Measurements from ENCODE around the gene LRRC18. TPM values are rescaled to one million over a fixed set of nuclear protein-coding genes. Genes with fewer than 3 reads are reported as not detected.

LRRC18 gene
- polyA plus RNA-seq, 2 donors: not detected

DNA sequence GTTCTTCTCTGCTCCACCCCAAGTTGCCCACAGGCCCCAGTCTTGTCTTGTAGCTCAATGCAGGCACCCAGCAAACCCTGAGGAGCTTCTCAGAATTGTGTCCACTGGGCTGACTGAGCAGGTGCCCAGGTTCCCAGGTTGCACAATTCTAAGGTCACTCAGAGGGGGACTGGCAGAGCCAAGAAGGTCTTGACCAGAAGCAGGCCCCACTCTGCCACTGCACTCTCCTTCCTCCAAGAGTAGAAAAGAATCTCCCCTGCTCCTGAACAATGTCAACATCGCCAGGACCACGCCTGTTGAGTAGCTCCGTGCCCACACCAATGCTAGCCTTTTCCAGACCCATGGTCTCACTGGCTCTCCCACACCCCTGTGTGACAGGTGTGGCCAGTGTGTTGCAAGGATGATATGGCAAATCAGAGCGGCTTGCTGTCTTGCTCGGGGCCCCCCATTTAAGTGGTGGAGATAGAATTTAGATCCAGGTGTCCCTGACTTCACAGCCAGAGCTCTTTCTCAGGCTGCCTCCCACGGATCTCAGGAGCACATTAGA lies 577 bp downstream of the LRRC18 start:
- H3K9me3 ChIP-seq (ENCODE audit: control insufficient read depth in 2 of 2, insufficient read depth in 1 of 2, low read depth in 1 of 2, low read length in 1 of 2): peaks cover 0 to 2% of the 10 kb centered on the region in 2 donors
- 70 to 75% methylated on average over 6 of the region's 6 CpGs for WGBS, 2 donors

DNA sequence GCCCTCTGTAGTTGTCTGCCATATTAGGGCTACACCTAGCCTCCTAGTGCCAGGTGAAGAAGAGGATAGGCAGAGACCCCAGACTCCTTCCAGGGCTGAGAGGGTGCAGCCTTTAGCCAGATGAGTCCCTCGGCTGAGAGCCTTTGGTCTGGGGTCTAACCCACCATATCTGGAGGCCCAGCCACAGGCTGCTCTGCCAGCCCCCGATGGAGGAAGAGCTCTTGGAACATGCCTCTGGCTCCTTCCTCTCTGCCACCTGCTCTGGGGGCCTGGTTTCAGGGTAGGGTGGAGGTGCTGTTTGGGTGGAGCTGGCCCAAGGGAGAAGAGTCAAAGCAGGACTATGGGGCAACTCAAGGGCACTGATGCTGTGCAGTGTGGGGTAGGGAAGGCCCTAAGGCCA lies 1.4 kb downstream of the LRRC18 start:
- no peak overlapping the region for H3K27ac ChIP-seq (ENCODE audit: low read depth in 2 of 2, low read length in 1 of 2)
- H3K4me1 ChIP-seq (ENCODE audit: control insufficient read depth in 2 of 2, insufficient read depth in 2 of 2, low read length in 1 of 2): peaks cover 0 to 2% of the 10 kb centered on the region in 2 donors
- peaks cover 0 to 2% of the 10 kb centered on the region in 2 donors for H3K9me3 ChIP-seq (ENCODE audit: control insufficient read depth in 2 of 2, insufficient read depth in 1 of 2, low read depth in 1 of 2, low read length in 1 of 2)
- H3K4me3 ChIP-seq (ENCODE audit: low read depth in 1 of 2, low read length in 2 of 2): no peak overlapping the region
- 86 to 89% methylated on average over 2 of the region's 2 CpGs for WGBS, 2 donors
- H3K27me3 ChIP-seq (ENCODE audit: control insufficient read depth in 1 of 2, insufficient read depth in 2 of 2, low read length in 2 of 2): no peaks in the 10 kb centered on the region
- H3K36me3 ChIP-seq (ENCODE audit: control insufficient read depth in 2 of 2, insufficient read depth in 2 of 2, low read length in 1 of 2): no peaks in the 10 kb centered on the region

More for the DNA sequence above, 577 bp downstream of the LRRC18 start:
- Histone ChIP-seq H3K4me1 (ENCODE audit: control insufficient read depth in 2 of 2, insufficient read depth in 2 of 2, low read length in 1 of 2) (peaks cover 0 to 2% of the 10 kb centered on the region in 2 donors), H3K4me3 (ENCODE audit: low read depth in 1 of 2, low read length in 2 of 2) (no peak overlapping the region), H3K27ac (ENCODE audit: low read depth in 2 of 2, low read length in 1 of 2) (no peak overlapping the region), H3K27me3 (ENCODE audit: control insufficient read depth in 1 of 2, insufficient read depth in 2 of 2, low read length in 2 of 2) (no peaks in the 10 kb centered on the region), H3K36me3 (ENCODE audit: control insufficient read depth in 2 of 2, insufficient read depth in 2 of 2, low read length in 1 of 2) (no peaks in the 10 kb centered on the region)

DNA sequence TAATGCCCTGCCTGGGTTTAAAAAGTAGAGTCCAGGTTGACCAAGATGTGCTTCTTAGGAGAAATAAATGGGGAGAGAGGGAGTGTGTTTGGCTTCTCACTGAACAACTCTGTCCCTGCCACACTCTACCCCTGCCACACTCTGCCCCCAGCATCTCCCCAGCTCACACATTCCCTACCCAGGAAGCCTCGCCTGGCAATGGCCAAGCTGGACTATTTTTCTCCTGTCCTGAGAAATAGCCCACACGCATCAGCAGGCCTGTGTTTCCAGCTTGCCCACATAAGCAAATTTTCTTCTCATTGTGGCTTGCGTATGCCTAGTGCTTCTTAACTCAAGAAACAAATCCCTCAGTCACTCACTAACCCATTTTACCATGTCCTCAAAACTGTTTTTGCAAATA lies 1.8 kb downstream of the LRRC18 start:
- no peak overlapping the region for H3K27ac ChIP-seq (ENCODE audit: low read depth in 2 of 2, low read length in 1 of 2)
- H3K27me3 ChIP-seq (ENCODE audit: control insufficient read depth in 1 of 2, insufficient read depth in 2 of 2, low read length in 2 of 2): no peaks in the 10 kb centered on the region
- peaks cover 0 to 2% of the 10 kb centered on the region in 2 donors for H3K4me1 ChIP-seq (ENCODE audit: control insufficient read depth in 2 of 2, insufficient read depth in 2 of 2, low read length in 1 of 2)
- H3K36me3 ChIP-seq (ENCODE audit: control insufficient read depth in 2 of 2, insufficient read depth in 2 of 2, low read length in 1 of 2): no peaks in the 10 kb centered on the region
- whole genome bisulfite sequencing, 2 donors: 94 to 95% methylated on average over 3 of the region's 3 CpGs
- peaks cover 0 to 2% of the 10 kb centered on the region in 2 donors for H3K9me3 ChIP-seq (ENCODE audit: control insufficient read depth in 2 of 2, insufficient read depth in 1 of 2, low read depth in 1 of 2, low read length in 1 of 2)
- H3K4me3 ChIP-seq (ENCODE audit: low read depth in 1 of 2, low read length in 2 of 2): no peak overlapping the region

DNA sequence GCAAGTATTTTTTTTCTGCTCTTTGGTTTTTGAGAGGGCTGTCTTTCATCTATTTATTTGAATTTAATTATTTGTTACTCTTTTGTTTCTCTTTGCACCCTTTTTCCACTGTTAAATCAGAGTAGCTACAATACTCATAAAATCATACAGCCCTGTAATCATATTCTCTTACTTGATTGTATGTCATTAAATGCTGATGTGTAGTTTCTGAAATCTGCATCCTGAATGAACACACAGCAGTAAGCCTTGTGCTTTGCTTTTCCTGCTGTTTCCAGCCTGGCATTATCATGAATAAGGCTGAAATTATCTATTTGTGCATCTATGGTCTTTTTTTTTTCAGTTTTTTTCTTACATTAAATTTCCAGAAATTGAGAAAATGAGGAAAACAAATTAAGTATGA lies 4.1 kb downstream of the LRRC18 start:
- Histone ChIP-seq H3K27me3 (ENCODE audit: control insufficient read depth in 1 of 2, insufficient read depth in 2 of 2, low read length in 2 of 2) (no peaks in the 10 kb centered on the region), H3K9me3 (ENCODE audit: control insufficient read depth in 2 of 2, insufficient read depth in 1 of 2, low read depth in 1 of 2, low read length in 1 of 2) (peaks cover 0 to 2% of the 10 kb centered on the region in 2 donors), H3K27ac (ENCODE audit: low read depth in 2 of 2, low read length in 1 of 2) (no peak overlapping the region)

DNA sequence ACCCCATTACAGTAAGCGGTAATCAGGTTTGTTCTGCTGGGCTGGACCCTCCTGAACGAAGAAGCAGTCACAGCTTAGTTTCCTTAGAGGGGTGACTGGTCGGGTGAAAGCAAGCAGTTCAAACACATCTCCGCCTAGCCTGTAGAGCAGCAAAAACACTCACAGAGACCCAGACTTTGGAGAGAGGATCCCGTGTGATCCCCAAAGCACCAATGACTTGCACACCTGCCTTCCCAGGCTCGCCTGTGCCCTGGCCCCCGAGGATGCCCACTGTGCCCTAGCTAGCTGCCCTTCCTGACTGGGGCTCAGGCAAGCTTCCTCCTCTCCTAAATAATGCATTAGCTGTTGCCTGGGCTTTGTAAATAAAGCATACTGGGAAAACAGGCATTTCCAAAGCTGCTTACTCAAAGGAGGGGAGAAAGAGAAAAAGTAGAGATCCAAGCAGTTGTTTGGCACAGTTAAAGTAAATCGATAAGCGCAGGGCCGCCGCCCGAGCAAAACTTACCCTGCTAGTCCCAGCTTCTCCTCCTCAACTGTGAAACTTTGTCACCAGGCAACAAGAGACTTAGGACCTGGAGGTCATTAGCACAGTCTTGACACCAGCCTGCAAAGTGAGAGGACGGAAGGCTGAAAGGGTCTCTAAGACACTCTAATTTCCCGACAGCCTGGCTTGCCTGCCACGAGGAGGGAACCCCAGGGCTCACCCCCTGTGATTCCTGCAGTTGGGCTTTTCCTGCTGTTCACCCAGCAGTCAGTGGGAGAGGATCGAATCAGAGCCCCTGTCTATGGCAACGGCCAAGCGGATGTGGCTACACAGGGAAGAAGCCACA lies 4.8 kb downstream of the LRRC18 start:
- Histone ChIP-seq H3K4me3 (ENCODE audit: low read depth in 1 of 2, low read length in 2 of 2) (no peak overlapping the region), H3K4me1 (ENCODE audit: control insufficient read depth in 2 of 2, insufficient read depth in 2 of 2, low read length in 1 of 2) (peaks cover 0 to 2% of the 10 kb centered on the region in 2 donors), H3K27ac (ENCODE audit: low read depth in 2 of 2, low read length in 1 of 2) (no peak overlapping the region), H3K27me3 (ENCODE audit: control insufficient read depth in 1 of 2, insufficient read depth in 2 of 2, low read length in 2 of 2) (no peaks in the 10 kb centered on the region), H3K9me3 (ENCODE audit: control insufficient read depth in 2 of 2, insufficient read depth in 1 of 2, low read depth in 1 of 2, low read length in 1 of 2) (peaks cover 0 to 2% of the 10 kb centered on the region in 2 donors), H3K36me3 (ENCODE audit: control insufficient read depth in 2 of 2, insufficient read depth in 2 of 2, low read length in 1 of 2) (no peaks in the 10 kb centered on the region)
- WGBS, 2 donors: 56 to 64% methylated on average over 18 of the region's 18 CpGs

More for the DNA sequence above, 4.1 kb downstream of the LRRC18 start:
- Histone ChIP-seq H3K4me1 (ENCODE audit: control insufficient read depth in 2 of 2, insufficient read depth in 2 of 2, low read length in 1 of 2) (peaks cover 0 to 2% of the 10 kb centered on the region in 2 donors), H3K36me3 (ENCODE audit: control insufficient read depth in 2 of 2, insufficient read depth in 2 of 2, low read length in 1 of 2) (no peaks in the 10 kb centered on the region), H3K4me3 (ENCODE audit: low read depth in 1 of 2, low read length in 2 of 2) (no peak overlapping the region)

DNA sequence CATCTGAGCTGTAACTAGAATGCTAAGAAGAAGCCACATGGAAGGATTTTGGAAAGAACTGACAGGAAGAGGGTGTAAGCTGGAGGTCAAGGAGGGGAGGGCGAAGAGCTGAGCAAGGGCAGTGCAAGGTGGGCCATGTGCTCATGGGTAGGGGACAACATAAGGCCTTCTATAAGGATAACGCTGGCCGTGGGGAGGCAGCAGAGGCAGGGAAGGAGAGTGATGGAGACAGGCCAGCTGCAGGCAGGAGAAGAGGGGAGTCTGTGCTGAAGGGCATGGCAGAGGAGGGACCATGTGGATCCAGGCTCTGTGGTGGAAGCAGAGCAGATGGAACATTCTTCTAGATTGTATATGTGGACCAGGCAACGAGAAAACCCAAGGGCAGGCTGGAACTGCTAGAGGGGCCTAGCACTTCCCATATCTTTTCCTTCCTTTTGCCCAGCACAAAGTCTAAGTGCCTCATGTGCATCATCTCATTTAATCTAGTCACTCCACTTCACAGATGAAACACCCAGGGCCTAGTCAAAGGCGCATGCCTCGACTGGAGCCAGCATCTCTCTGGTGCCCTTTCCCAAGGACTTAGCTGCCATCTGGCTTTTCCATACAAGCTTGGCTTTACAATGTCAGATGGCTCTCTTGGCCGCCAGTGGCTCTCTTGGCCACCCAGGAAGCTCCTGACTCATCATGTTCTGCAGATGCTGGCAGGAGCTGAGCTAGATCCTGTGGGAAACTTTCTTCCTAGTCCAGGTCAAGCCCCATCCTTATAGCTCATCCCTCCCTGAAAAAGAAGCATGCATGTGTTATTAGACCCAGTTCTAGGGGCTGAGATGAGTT lies 6.6 kb downstream of the LRRC18 start:
- Histone ChIP-seq H3K36me3 (ENCODE audit: control insufficient read depth in 2 of 2, insufficient read depth in 2 of 2, low read length in 1 of 2) (no peaks in the 10 kb centered on the region), H3K27me3 (ENCODE audit: control insufficient read depth in 1 of 2, insufficient read depth in 2 of 2, low read length in 2 of 2) (no peaks in the 10 kb centered on the region), H3K4me3 (ENCODE audit: low read depth in 1 of 2, low read length in 2 of 2) (no peak overlapping the region), H3K9me3 (ENCODE audit: control insufficient read depth in 2 of 2, insufficient read depth in 1 of 2, low read depth in 1 of 2, low read length in 1 of 2) (no peaks in the 10 kb centered on the region), H3K27ac (ENCODE audit: low read depth in 2 of 2, low read length in 1 of 2) (no peak overlapping the region), H3K4me1 (ENCODE audit: control insufficient read depth in 2 of 2, insufficient read depth in 2 of 2, low read length in 1 of 2) (peaks cover 0 to 2% of the 10 kb centered on the region in 2 donors)
- WGBS, 2 donors: 78 to 85% methylated on average over 7 of the region's 7 CpGs

DNA sequence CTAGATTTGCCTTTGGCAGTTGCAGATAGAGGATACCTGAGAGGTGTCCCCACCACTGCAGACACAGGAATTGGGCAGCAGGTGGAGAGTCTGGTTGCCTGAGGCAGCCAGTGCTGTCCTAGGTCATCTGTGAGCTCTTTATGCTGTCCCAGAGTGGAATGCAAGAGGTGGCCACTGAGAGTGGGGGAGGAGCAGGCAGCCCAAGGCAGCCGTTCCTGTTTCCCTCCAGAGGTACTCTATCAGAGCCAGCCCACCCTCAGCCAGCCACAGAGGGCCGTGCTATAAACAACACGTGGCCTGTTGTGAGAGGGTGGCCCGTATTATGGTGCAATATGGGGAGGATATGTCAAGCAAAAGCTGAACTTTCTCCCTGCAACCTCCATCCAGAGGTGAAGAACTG lies 8.5 kb downstream of the LRRC18 start:
- no peak overlapping the region for H3K27ac ChIP-seq (ENCODE audit: low read depth in 2 of 2, low read length in 1 of 2)
- 68 to 71% methylated on average over 4 of the region's 4 CpGs for WGBS, 2 donors

DNA sequence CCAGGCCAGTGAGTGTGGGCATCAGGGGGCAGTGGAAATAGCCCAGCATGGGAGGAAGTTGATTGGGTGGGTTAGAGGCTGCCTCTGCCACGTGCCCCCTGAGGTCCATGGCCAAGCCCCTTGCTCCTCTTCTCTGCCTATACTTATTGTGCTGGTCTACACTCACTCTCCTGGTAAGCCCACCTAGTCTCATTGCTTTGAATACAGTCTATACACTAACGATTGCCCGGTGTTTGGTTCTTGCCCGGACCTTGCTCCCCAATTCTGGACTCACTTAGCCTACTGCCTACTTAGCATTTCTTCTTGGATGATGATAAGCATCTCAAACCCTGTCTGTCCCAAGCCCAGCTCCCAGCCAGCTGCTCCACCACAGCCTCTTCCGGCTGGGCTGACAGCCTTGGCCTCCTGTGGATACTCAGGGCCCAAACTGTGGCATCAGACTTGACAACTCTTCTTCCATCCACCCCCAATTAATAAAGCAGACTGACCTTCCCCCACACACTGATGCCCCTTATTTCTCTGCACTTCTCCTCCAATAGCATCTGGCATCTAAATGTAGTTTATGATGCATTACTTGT lies 10.1 kb downstream of the LRRC18 start:
- Histone ChIP-seq H3K4me3 (ENCODE audit: low read depth in 1 of 2, low read length in 2 of 2) (no peak overlapping the region), H3K36me3 (ENCODE audit: control insufficient read depth in 2 of 2, insufficient read depth in 2 of 2, low read length in 1 of 2) (no peaks in the 10 kb centered on the region), H3K4me1 (ENCODE audit: control insufficient read depth in 2 of 2, insufficient read depth in 2 of 2, low read length in 1 of 2) (no peaks in the 10 kb centered on the region), H3K9me3 (ENCODE audit: control insufficient read depth in 2 of 2, insufficient read depth in 1 of 2, low read depth in 1 of 2, low read length in 1 of 2) (no peaks in the 10 kb centered on the region), H3K27ac (ENCODE audit: low read depth in 2 of 2, low read length in 1 of 2) (no peak overlapping the region), H3K27me3 (ENCODE audit: control insufficient read depth in 1 of 2, insufficient read depth in 2 of 2, low read length in 2 of 2) (no peaks in the 10 kb centered on the region)
- 72 to 75% methylated on average over 5 of the region's 5 CpGs for WGBS, 2 donors

More for the DNA sequence above, 8.5 kb downstream of the LRRC18 start:
- H3K4me1 ChIP-seq (ENCODE audit: control insufficient read depth in 2 of 2, insufficient read depth in 2 of 2, low read length in 1 of 2): peaks cover 0 to 2% of the 10 kb centered on the region in 2 donors
- no peaks in the 10 kb centered on the region for H3K9me3 ChIP-seq (ENCODE audit: control insufficient read depth in 2 of 2, insufficient read depth in 1 of 2, low read depth in 1 of 2, low read length in 1 of 2)
- no peaks in the 10 kb centered on the region for H3K27me3 ChIP-seq (ENCODE audit: control insufficient read depth in 1 of 2, insufficient read depth in 2 of 2, low read length in 2 of 2)
- no peaks in the 10 kb centered on the region for H3K36me3 ChIP-seq (ENCODE audit: control insufficient read depth in 2 of 2, insufficient read depth in 2 of 2, low read length in 1 of 2)
- H3K4me3 ChIP-seq (ENCODE audit: low read depth in 1 of 2, low read length in 2 of 2): no peak overlapping the region

DNA sequence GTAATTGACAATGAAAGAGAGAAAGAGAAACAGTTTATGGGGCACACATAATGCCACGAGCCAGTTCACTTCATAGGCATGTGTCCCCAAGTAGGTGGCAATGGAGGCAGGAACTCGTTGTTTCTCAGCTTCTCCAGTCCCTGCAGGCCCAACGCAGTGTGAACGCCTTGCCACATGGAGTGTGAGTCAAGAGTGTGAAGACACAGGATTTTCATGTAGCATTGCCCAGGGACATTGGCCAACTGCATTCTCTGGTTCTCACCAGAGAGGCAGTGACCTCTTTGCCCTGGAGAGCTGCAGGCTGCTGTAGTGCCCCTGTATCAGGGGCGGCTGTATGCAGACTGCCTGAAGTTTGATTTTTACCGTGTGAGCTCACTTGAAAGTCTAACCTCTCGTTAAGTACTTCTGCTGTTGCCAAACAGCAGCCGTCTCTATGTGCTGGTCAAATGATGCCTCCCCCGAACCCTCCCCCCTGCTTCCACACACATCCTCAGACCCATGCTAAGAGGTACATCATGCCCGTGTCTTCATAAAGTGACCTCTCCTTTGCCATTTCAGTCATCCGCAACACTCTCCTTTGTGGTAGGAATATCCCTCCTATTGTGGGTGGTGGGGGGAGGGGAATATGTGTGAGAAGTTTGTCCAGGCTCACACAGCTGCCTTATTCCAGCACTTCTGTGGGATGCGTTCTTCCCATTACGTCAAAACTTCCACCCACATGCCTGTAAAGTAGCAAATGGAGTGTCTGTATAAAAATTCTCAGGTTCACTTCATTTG lies 12.7 kb downstream of the LRRC18 start:
- WGBS, 2 donors: 80 to 85% methylated on average over 13 of the region's 13 CpGs
- H3K4me3 ChIP-seq (ENCODE audit: low read depth in 1 of 2, low read length in 2 of 2): no peak overlapping the region
- no peak overlapping the region for H3K27ac ChIP-seq (ENCODE audit: low read depth in 2 of 2, low read length in 1 of 2)
- no peaks in the 10 kb centered on the region for H3K4me1 ChIP-seq (ENCODE audit: control insufficient read depth in 2 of 2, insufficient read depth in 2 of 2, low read length in 1 of 2)
- H3K9me3 ChIP-seq (ENCODE audit: control insufficient read depth in 2 of 2, insufficient read depth in 1 of 2, low read depth in 1 of 2, low read length in 1 of 2): no peaks in the 10 kb centered on the region
- no peaks in the 10 kb centered on the region for H3K36me3 ChIP-seq (ENCODE audit: control insufficient read depth in 2 of 2, insufficient read depth in 2 of 2, low read length in 1 of 2)
- no peaks in the 10 kb centered on the region for H3K27me3 ChIP-seq (ENCODE audit: control insufficient read depth in 1 of 2, insufficient read depth in 2 of 2, low read length in 2 of 2)

Data from esophagus (tissue), 2 donors.